ENCODE measurements around the gene OVAAL.

Gene OVAAL

DNA sequence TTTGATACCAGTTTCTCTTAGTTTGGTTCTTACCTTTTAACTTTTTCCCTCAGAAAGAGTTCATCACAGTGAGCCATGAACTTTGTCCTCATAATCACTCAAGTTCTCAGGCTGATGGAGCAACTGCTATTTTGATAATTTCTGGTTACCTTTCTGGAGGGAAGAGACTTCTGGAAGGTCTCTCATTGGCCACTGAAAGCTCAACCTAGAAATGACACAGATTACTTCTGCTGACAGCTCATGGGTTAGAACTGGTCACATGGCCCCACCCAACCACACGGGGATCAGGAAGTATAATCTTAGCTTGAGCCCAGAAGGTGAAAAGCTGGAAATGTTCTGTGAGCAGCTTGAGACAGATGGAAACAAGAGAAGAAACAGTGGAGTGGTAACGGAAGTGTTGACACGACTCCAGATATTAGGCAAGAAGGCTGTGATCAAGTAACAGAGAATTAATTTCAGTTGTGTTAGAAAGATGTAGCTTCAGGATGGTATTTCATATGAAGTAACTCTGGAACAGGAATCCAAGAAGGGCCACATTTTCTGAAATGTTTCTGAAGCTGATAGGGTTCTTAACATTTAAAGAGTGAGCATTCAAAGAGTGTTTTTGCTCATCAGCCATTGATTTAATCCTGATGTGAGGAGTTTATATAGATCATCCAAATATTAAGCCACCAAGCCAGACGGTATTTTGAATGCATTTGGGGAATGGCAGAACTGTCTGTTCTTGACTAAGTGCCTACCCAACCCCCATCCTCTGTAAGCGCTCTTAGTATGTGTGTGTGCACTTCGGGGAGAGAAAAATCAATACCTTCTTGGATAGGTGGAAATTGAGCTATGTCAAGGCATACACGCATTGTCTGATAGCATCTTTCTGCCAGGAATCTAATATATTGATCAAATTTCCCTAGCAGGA lies 51.1 kb downstream of the OVAAL start:
- no peak for DNase-seq

DNA sequence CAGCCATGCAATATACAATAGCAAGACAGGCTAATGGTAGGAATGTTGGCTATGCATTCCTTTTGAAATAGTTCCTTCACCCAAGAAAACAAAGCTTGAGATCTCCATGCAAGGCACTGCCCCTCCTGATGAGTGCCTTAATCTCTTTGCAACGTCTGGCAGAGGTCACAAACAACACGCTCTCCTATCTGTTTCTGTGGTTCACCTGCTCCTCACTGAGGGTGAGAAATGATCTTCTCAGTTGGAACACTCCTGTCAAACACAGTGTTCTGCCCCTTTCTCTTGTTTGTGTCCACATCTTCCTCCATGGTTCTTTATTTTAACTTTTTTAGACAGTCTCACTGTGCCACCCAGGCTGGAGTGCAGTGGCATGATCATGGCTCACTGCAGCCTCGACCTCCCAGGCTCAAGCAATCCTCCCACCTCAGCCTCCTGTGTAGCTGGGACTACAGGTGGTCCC lies 51.8 kb downstream of the OVAAL start:
- DNase-seq, result no peak

DNA sequence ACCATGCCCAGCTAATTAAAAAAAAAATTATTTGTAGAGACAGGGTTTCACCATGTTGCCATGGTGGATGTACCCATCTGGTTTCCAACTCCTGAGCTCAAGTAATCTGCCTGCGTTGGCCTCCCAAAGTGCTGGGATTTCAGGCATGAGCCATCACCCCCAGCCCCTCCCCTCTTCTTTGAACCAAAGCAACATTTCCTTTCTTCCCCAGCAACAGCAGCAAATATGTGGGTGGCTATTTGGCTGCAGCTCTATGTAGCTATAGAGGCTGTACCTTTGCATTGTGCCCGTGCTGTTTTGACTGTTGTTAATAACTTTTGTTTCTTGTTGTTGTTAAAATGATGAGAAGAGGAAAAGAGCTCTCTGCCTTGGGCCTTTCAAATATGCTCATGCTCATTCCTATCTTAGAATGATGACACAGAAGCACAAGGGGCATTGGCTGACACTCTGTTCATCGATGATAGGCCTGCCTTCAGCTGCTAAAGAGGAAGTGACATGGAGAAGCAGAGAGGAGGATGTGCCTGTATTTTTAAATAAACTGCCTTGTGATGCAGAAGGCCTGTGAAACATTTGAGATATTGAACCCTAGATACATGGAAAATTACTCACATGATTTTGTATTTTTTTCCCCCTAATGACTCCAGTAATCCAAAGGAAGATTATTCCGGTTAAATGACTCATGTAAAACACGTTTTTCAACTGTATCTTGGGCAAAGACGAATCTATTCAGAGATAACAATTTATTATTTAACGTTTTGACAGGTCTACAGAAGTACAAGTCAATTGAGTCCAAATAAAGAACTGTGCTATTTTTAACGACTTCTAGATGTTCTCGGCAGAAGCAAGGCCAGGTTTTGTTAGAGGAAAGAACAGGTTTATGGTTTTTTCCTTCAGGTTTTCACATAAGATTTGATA lies 52.5 kb downstream of the OVAAL start:
- DNase-seq, result no peak

DNA sequence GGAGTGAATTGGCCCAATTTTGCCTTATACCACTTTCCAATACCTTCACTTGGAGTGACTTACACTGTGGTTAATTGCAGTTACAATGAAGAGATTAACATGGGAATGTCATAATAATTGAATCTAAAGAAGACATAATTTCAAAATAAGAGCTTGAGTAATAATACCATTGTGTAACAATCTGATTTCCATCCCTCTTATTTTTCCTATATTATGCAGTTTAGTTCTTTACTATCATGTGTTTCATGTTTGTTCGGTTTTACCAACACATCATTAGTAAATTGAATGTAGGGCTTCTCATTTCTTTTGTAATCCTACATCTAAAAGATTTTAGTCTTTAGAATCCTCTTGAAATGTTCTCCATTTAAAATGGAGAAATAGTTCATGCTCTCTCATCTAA lies 53.9 kb downstream of the OVAAL start:
- DNase-seq, result no peak

DNA sequence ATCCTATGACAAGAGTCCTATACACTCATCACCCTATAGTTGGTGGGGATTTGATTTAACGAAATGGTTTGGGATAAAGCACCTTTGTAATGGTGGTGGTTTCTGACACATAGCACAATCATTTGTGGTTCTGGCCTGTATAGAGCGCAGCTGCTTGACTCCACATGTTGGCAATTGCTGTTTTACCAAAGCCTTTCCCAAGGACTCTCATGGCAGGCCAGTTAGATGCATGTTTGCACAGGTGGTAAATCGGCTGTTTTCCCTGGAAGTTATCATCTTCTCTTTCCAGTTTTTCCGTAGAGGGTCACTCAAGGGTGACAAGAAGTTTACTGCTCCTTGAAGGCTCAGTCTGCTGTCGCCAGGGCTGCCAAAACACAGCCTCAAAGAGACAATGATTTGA lies 56.0 kb downstream of the OVAAL start:
- DNase-seq, result no peak

DNA sequence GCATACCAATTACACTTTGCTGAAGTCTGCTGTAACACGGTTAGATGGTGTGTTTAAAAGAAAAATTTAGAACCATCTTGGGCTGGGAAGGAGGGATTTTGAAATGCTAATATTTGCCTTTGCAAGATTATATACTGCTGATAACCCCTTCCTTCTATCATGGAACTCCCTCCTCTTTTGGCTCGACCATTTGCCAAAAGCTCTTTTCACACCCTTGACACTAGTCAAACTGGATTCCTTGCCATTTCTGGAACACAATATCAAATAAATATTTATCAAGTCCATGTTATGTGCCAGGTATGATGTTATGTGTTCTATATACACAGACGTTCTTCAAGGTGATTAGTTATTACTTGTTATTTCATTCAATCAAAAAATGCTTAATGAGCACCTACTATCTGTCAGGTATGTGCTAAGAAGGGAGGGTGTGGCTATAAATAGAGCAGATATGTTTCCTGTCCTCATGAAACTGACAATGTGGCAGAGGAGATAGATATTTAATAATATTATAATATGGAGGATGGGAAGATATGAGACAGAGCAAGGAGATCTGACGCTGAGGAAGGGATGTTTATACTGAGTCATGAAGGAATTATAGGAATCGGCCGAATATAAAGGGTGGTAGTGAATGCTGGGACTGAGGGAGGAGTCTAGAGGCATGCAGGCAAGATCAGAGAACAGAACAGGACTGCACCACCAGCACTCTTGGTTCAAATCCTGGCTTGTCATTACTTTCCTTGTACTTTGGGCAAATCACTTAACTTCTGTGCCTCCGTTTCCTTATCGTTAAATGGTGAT lies 56.9 kb downstream of the OVAAL start:
- no peak for DNase-seq

Measured in activated CD4-positive, alpha-beta T cell treated with anti-CD3 and anti-CD28 coated beads, Interleukin-2, Interleukin-6, amounts not matched to agents 100 ng/mL and 50 ng/mL, durations not matched to agents 16 hours and 8 hours (primary cell).